ENCODE measurements around the gene SMIM32.

DNA sequence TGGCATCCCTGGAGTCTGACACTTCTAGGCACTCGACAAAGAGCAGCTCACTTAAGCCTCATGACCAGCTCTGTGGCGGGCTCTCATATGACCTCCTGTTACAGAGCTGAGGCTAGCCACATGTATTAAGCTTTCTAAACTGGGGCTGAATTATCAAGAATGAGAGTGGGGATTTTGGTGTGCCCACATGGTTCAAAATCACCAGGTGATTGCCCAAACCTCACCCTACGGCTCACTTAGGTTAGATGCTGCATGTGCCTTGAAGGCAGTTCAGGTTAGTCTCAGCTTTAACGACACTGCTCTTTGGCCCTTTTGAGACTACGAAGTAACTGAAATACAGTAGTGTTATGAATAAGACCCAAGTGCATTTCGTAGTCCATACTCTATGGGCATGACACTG lies 39.4 kb upstream of the SMIM32 start:
- no peak for TF ChIP-seq SUZ12 (IDR thresholded peaks at IDR 0.05; ENCODE audit: extremely low read depth, insufficient read depth, insufficient read length)
- TF ChIP-seq ZNF274 (IDR thresholded peaks at IDR 0.05; ENCODE audit: low read depth, low read length): no peak
- no peak for TF ChIP-seq YY1 (IDR thresholded peaks at IDR 0.05; ENCODE audit: insufficient read depth, insufficient read length)

Data from NT2/D1 (cell line).